Esophagus muscularis mucosa (tissue), 4 donors: Measurements from ENCODE around the gene RASSF10. TPM values are rescaled to one million over a fixed set of nuclear protein-coding genes. Genes with fewer than 3 reads are reported as not detected.

ENCODE experiments used
- DNase-seq: peaks from one replicate; pipeline ENCODE4 v3.0.0-alpha.2; 2017; ENCODE audit errors: extremely low spot score
- H3K27ac ChIP-seq, 4 donors: fragments of 200-600 bp; sonication (generic); replicated peaks in 1 of 4; 1 replicate in 3 of 4; 2 replicates in 1 of 4; pipeline ENCODE4 v1.5.1; 2016 to 2019; ENCODE audit warnings: mild to moderate bottlenecking in 1 of 4
- H3K27me3 ChIP-seq, 4 donors: fragments of 200-600 bp; sonication (generic); one replicate each; pipeline versions ENCODE4 v1.5.1 to v1.6.0; 2016 to 2019
- H3K36me3 ChIP-seq, 4 donors: fragments of 200-600 bp; sonication (generic); one replicate each; pipeline ENCODE4 v1.5.1; 2016 to 2019
- H3K4me1 ChIP-seq, 4 donors: fragments of 200-600 bp; sonication (generic); one replicate each; pipeline ENCODE4 v1.5.1; 2016 to 2019
- H3K4me3 ChIP-seq, 4 donors: fragments of 200-600 bp; sonication (generic); 1 replicate in 2 of 4; 2 replicates in 2 of 4; pipeline ENCODE4 v1.5.1; 2016 to 2019; ENCODE audit warnings: mild to moderate bottlenecking in 4 of 4, moderate library complexity in 1 of 4
- H3K9me3 ChIP-seq, 4 donors: fragments of 200-600 bp; sonication (generic); 1 replicate in 3 of 4; 2 replicates in 1 of 4; pipeline ENCODE4 v1.5.1; 2016 to 2019
- CTCF ChIP-seq, 3 experiments: fragments of 200-600 bp in 2 of 3; fragments of 450-650 bp in 1 of 3; sonication (generic) in 2 of 3; IDR thresholded peaks; one replicate each; pipeline ENCODE4 v1.5.1; 2017 to 2019; ENCODE audit warnings: antibody characterized with exemption in 3 of 3, mild to moderate bottlenecking in 2 of 3, moderate library complexity in 1 of 3
- EP300 ChIP-seq: sonication (generic); formaldehyde crosslinking; IDR thresholded peaks from one replicate; pipeline ENCODE4 v1.6.1; 2017; ENCODE audit warnings: antibody characterized with exemption
- POLR2A ChIP-seq: fragments of 450-650 bp; IDR thresholded peaks from one replicate; pipeline ENCODE4 v1.6.1; 2017; ENCODE audit warnings: antibody characterized with exemption, moderate library complexity, mild to moderate bottlenecking, low read depth
- POLR2AphosphoS5 ChIP-seq, 2 donors: sonication (generic); formaldehyde crosslinking; IDR thresholded peaks; one replicate each; pipeline ENCODE4 v1.6.1; 2017; ENCODE audit warnings: antibody characterized with exemption in 2 of 2
- WGBS: methylation state at CpG from one replicate; pipeline ENCODE4 v1.1.5; 2018; 5-methylcytosine and 5-hydroxymethylcytosine counted together
- intact Hi-C: fragments of 100-400 bp; cut with DNase I; formaldehyde crosslinking; loops from one replicate; pipeline ENCODE4 v1.15.1; 2023
- total RNA-seq, 4 donors: library from RNA; depleted of rRNA; stranded (reverse); fragments of >200 nt; gene quantifications; one replicate each; pipeline versions ENCODE4 v1.1.0 to v1.2.1, GENCODE V29; 2016

Gene RASSF10
- total RNA-seq, 4 donors from 2014 or later, result 0.17 to 0.57 (median 0.19) TPM; not detected in 1

GRCh38 chr11:12989428-12990161 is 19.5 kb upstream of the RASSF10 start:
- intact Hi-C loops, result no loop called here

GRCh38 chr11:12990162-12990480 is 19.0 kb upstream of the RASSF10 start:
- intact Hi-C loops, result no loop called here
- 89% methylated on average over 1 of the region's 1 CpG for WGBS

More at GRCh38 chr11:12989428-12990161, 19.5 kb upstream of the RASSF10 start:
- Histone ChIP-seq H3K9me3 (no peaks in the 10 kb centered on the region), H3K4me1 (no peaks in the 10 kb centered on the region), H3K36me3 (no peaks in the 10 kb centered on the region), H3K27me3 (peaks cover 0 to 10% (median 0%) of the 10 kb centered on the region in 4 donors), H3K4me3 (no peak overlapping the region), H3K27ac (no peak overlapping the region)
- no peak for TF ChIP-seq EP300
- TF ChIP-seq POLR2A, result no peak
- TF ChIP-seq POLR2AphosphoS5 (IDR thresholded peaks at IDR 0.05), result no peak
- no peak for TF ChIP-seq CTCF (IDR thresholded peaks at IDR 0.05)
- DNase-seq, result no peak
- WGBS, result 85% methylated on average over 13 of the region's 13 CpGs

GRCh38 chr11:12991426-12991825 is 17.7 kb upstream of the RASSF10 start:
- H3K4me1 ChIP-seq, result no peaks in the 10 kb centered on the region
- H3K36me3 ChIP-seq, result no peaks in the 10 kb centered on the region
- 87% methylated on average over 1 of the region's 1 CpG for WGBS
- H3K27me3 ChIP-seq, result peaks cover 0 to 9% (median 0%) of the 10 kb centered on the region in 4 donors
- no peak overlapping the region for H3K4me3 ChIP-seq
- intact Hi-C loops, result no loop called here
- no peaks in the 10 kb centered on the region for H3K9me3 ChIP-seq
- TF ChIP-seq EP300, result no peak
- TF ChIP-seq CTCF (IDR thresholded peaks at IDR 0.05), result no peak
- no peak for TF ChIP-seq POLR2AphosphoS5 (IDR thresholded peaks at IDR 0.05)
- TF ChIP-seq POLR2A, result no peak
- no peak overlapping the region for H3K27ac ChIP-seq
- no peak for DNase-seq

More at GRCh38 chr11:12990162-12990480, 19.0 kb upstream of the RASSF10 start:
- DNase-seq, result no peak
- no peak for TF ChIP-seq CTCF (IDR thresholded peaks at IDR 0.05)
- no peak for TF ChIP-seq EP300
- TF ChIP-seq POLR2AphosphoS5 (IDR thresholded peaks at IDR 0.05), result no peak
- no peak for TF ChIP-seq POLR2A
- H3K4me1 ChIP-seq, result no peaks in the 10 kb centered on the region
- no peaks in the 10 kb centered on the region for H3K36me3 ChIP-seq
- no peak overlapping the region for H3K4me3 ChIP-seq
- no peak overlapping the region for H3K27ac ChIP-seq
- H3K27me3 ChIP-seq, result peaks cover 0 to 10% (median 0%) of the 10 kb centered on the region in 4 donors
- H3K9me3 ChIP-seq, result no peaks in the 10 kb centered on the region

GRCh38 chr11:12993626-12994025 is 15.5 kb upstream of the RASSF10 start:
- intact Hi-C loops, result no loop called here
- WGBS, result 68% methylated on average over 1 of the region's 1 CpG
- TF ChIP-seq POLR2A, result no peak
- TF ChIP-seq EP300, result no peak
- TF ChIP-seq CTCF (IDR thresholded peaks at IDR 0.05), result no peak
- no peak for TF ChIP-seq POLR2AphosphoS5 (IDR thresholded peaks at IDR 0.05)
- H3K4me1 ChIP-seq, result no peaks in the 10 kb centered on the region
- DNase-seq, result no peak
- no peak overlapping the region for H3K27ac ChIP-seq
- no peaks in the 10 kb centered on the region for H3K27me3 ChIP-seq
- no peaks in the 10 kb centered on the region for H3K9me3 ChIP-seq
- H3K4me3 ChIP-seq, result no peak overlapping the region
- no peaks in the 10 kb centered on the region for H3K36me3 ChIP-seq

GRCh38 chr11:12994476-12994875 is 14.6 kb upstream of the RASSF10 start:
- TF ChIP-seq POLR2AphosphoS5 (IDR thresholded peaks at IDR 0.05) (no peak), EP300 (no peak), CTCF (IDR thresholded peaks at IDR 0.05) (no peak), POLR2A (no peak)
- Histone ChIP-seq H3K36me3 (no peaks in the 10 kb centered on the region), H3K27ac (no peak overlapping the region), H3K27me3 (no peaks in the 10 kb centered on the region), H3K4me3 (no peak overlapping the region), H3K9me3 (no peaks in the 10 kb centered on the region), H3K4me1 (no peaks in the 10 kb centered on the region)
- intact Hi-C loops, result no loop called here
- DNase-seq, result no peak
- WGBS, result 89% methylated on average over 2 of the region's 2 CpGs
